ENCODE data around the gene KATNA1. TPM values are rescaled to one million over a fixed set of nuclear protein-coding genes. Genes with fewer than 3 reads are reported as not detected.

KATNA1 gene
- total and polyA plus RNA-seq, 2 experiments from 2014 or later = 19.1 to 21.4 TPM

- no peak overlapping the region for H3K4me3 Mint-ChIP-seq
- H3K9me2 ChIP-seq (ENCODE audit: insufficient read depth) = no peaks in the 10 kb centered on the region
- peaks cover 12% of the 10 kb centered on the region for H3K36me3 Mint-ChIP-seq (ENCODE audit: low read depth)
- H3K4me1 Mint-ChIP-seq = no peaks in the 10 kb centered on the region
- TF ChIP-seq STAT1 (IDR thresholded peaks at IDR 0.05; ENCODE audit: unreplicated experiment) (no peak), NANOG (IDR thresholded peaks at IDR 0.05; ENCODE audit: borderline replicate concordance) (no peak), ZNF331 (CRISPR knock-in tag; IDR thresholded peaks at IDR 0.05; ENCODE audit: low read depth) (no peak), ETS1 (IDR thresholded peaks at IDR 0.05) (no peak), CREB1 (CRISPR knock-in tag; IDR thresholded peaks at IDR 0.05; ENCODE audit: low read depth) (no peak), ZNF114 (CRISPR knock-in tag; IDR thresholded peaks at IDR 0.05) (no peak)
- TF ChIP-seq, protein P1, sequence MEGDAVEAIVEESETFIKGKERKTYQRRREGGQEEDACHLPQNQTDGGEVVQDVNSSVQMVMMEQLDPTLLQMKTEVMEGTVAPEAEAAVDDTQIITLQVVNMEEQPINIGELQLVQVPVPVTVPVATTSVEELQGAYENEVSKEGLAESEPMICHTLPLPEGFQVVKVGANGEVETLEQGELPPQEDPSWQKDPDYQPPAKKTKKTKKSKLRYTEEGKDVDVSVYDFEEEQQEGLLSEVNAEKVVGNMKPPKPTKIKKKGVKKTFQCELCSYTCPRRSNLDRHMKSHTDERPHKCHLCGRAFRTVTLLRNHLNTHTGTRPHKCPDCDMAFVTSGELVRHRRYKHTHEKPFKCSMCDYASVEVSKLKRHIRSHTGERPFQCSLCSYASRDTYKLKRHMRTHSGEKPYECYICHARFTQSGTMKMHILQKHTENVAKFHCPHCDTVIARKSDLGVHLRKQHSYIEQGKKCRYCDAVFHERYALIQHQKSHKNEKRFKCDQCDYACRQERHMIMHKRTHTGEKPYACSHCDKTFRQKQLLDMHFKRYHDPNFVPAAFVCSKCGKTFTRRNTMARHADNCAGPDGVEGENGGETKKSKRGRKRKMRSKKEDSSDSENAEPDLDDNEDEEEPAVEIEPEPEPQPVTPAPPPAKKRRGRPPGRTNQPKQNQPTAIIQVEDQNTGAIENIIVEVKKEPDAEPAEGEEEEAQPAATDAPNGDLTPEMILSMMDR (conservative IDR thresholded peaks at IDR 0.05; ENCODE audit: low read depth in 2 of 2) = no peak
- no peaks in the 10 kb centered on the region for H3K79me2 ChIP-seq (replicated peaks; ENCODE audit: insufficient read depth)
- H3K27me3 ChIP-seq (ENCODE audit: insufficient read depth) = no peaks in the 10 kb centered on the region
- ATAC-seq (peak; percentile 56), DNase-seq (ENCODE audit: low spot score) (no peak)
- no peak overlapping the region for H3K4me2 ChIP-seq
- H3K9me3 Mint-ChIP-seq = peaks cover 7% of the 10 kb centered on the region; the same call in 2 of the 3 replicates
- no peak overlapping the region for H3K4me3 ChIP-seq
- no peak overlapping the region for H3K27ac ChIP-seq (ENCODE audit: low read depth)
- H3F3A ChIP-seq (replicated peaks; ENCODE audit: low read depth) = no peaks in the 10 kb centered on the region
- no peaks in the 10 kb centered on the region for H3K27me3 Mint-ChIP-seq (ENCODE audit: insufficient read depth, low read depth, poor library complexity)
- no peaks in the 10 kb centered on the region for H3K4me1 ChIP-seq (ENCODE audit: insufficient read depth)
- H3K27ac Mint-ChIP-seq = no peak overlapping the region
- H3K36me3 ChIP-seq (ENCODE audit: insufficient read depth) = no peaks in the 10 kb centered on the region
- H4K20me1 ChIP-seq (replicated peaks; ENCODE audit: insufficient read depth) = no peaks in the 10 kb centered on the region
- no peak overlapping the region for H2AFZ ChIP-seq
Observed at GRCh38 chr6:149608381-149608982, 40.0 kb downstream of the KATNA1 start.

DNA sequence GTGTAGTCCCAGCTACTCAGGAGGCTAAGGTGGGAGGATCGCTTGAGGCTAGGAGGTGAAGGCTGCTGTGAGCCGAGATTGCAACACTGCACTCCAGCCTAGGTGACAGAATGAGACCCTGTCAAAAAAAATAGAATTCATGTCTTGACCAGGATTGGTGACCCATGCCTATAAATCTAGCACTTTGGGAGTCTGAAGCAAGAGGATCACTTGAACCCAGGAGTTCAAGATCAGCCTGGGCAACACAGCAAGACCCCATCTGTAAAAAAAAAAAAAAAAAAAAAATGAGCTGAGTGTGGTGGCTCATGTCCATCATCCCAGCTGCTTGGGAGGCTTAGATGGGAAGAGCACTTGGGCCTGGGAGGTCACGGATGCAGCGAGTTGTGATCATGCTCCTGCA, 48.0 kb downstream of the KATNA1 start:
- Mint-ChIP-seq H3K27ac (no peak overlapping the region), H3K9me3 (no peaks in the 10 kb centered on the region), H3K27me3 (ENCODE audit: insufficient read depth, low read depth, poor library complexity) (peaks cover 2% of the 10 kb centered on the region), H3K36me3 (ENCODE audit: low read depth) (peaks cover 18% of the 10 kb centered on the region; the same call in 2 of the 3 replicates), H3K4me3 (no peak overlapping the region), H3K4me1 (no peaks in the 10 kb centered on the region)
- Histone ChIP-seq H3K4me2 (no peak overlapping the region), H3K27ac (ENCODE audit: low read depth) (no peak overlapping the region), H4K20me1 (replicated peaks; ENCODE audit: insufficient read depth) (no peaks in the 10 kb centered on the region), H3K79me2 (replicated peaks; ENCODE audit: insufficient read depth) (no peaks in the 10 kb centered on the region), H3F3A (replicated peaks; ENCODE audit: low read depth) (no peaks in the 10 kb centered on the region), H3K36me3 (ENCODE audit: insufficient read depth) (peaks cover 3% of the 10 kb centered on the region; the same call in 1 of the 2 replicates), H2AFZ (no peak overlapping the region), H3K9me2 (ENCODE audit: insufficient read depth) (no peaks in the 10 kb centered on the region), H3K4me1 (ENCODE audit: insufficient read depth) (no peaks in the 10 kb centered on the region), H3K27me3 (ENCODE audit: insufficient read depth) (no peaks in the 10 kb centered on the region), H3K4me3 (no peak overlapping the region)
- ATAC-seq (no peak), DNase-seq (ENCODE audit: low spot score) (no peak)
- TF ChIP-seq STAT1 (IDR thresholded peaks at IDR 0.05; ENCODE audit: unreplicated experiment) (no peak), ZNF331 (CRISPR knock-in tag; IDR thresholded peaks at IDR 0.05; ENCODE audit: low read depth) (no peak), REST (IDR thresholded peaks at IDR 0.05; ENCODE audit: unreplicated experiment) (no peak), EZH2phosphoT487 (IDR thresholded peaks at IDR 0.05; ENCODE audit: unreplicated experiment) (no peak), JUNB (IDR thresholded peaks at IDR 0.05; ENCODE audit: unreplicated experiment) (no peak), CREB1 (CRISPR knock-in tag; IDR thresholded peaks at IDR 0.05; ENCODE audit: low read depth) (no peak), ZNF114 (CRISPR knock-in tag; IDR thresholded peaks at IDR 0.05) (no peak)
- TF ChIP-seq, protein P1 (conservative IDR thresholded peaks at IDR 0.05; ENCODE audit: low read depth in 2 of 2) = no peak
